Stimulated activated CD8-positive, alpha-beta memory T cell treated with anti-CD3 and anti-CD28 coated beads, Interleukin-7, amount 100 ng/mL, for 24 hours (primary cell): ENCODE data around the gene FAM120A.
A peak's percentile ranks its signal among the peaks of the same experiment; 100 is the strongest.

Experiments
- DNase-seq: peaks from one replicate; pipeline ENCODE4 v3.0.0-alpha.2; 2020; ENCODE audit warnings: low read depth

The FAM120A gene

DNA sequence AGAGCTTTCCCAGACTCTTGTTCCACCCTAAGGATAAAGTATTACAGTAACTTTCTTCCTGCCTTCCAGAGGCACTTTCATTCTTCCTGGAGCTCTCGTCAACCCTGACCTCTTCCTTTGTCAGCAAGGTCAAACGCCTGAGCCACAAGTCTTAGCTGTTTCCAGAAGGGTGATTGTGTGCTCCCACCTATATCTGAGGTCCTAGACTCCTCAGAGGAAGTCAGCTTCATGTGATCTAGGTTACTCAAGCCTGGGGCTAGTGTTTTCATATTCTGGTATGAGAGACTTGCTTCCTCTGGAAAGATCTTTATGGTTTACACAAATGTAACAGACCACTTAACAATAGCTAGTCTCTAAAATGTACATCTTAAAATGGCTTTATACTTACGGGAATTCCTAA lies 5.4 kb upstream of the FAM120A start:
- no peak for DNase-seq

- no peak for DNase-seq
These were observed 3.8 kb upstream of the FAM120A start for GRCh38 chr9:93447655-93448054.

- peak; percentile 4 for DNase-seq
These were observed 594 bp downstream of the FAM120A start for GRCh38 chr9:93451849-93452709.

DNA sequence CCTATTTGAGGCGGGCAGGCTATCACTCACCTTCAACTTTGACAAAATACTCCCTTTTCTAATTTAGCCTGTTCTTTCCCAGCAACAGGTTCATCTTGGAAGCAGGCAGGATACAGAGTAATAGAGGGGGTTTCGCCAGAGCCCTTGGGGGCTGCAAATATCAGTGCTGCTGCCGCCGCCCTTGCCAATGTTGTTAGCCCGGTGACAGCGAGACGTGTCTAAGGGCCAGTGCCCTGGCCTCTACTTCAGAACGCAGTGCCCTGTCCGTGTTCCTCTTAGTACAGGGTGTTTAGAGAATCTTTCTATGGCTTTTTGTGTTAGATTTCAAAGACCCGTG lies 1.2 kb downstream of the FAM120A start:
- DNase-seq = no peak

GRCh38 chr9:93453047-93453914 lies 1.8 kb downstream of the FAM120A start, which contains the start of gene FAM120AOS:
Gene FAM120AOS (minus strand): TSS chr9:93453581. CDS start chr9:93452709, 872 bp downstream.
- peak; percentile 69 for DNase-seq

DNA sequence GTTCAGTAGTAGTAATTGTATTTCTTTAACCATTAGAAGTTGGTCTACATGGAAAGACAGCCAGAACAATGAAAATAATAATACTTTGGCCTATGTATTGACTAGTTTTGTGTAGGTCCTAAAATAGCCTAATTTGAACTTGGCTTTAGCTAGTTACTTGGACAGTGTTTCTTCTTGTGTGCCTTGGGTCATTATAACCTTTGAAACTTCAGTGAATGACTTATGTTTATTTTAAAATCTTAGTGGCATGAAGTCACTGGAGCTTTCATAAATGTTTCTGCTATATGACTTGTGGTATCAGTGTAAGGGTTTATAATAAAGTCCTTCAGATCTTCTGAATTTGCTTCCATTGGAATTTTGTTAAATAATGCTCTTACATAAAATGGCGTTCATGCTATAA lies 4.5 kb downstream of the FAM120A start:
- no peak for DNase-seq

DNA sequence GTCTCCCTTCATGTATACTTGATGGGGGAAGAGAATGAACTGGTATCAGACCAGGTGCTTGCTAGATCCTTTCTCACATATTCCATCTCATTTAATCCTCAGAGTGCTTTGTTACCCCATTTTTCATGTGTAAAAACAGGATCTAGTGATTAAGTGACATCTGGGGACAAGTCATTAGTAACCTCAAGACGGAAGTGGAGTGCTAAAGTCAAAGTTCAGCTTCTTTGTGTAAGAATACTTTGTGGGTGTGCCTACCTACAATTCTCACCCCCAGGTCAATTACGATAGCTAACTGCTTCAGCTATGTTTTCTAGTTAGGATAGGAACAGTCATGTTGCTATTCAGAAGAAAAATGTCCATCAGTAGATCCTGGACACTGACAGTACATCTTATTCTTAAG lies 5.0 kb downstream of the FAM120A start:
- DNase-seq = no peak

DNA sequence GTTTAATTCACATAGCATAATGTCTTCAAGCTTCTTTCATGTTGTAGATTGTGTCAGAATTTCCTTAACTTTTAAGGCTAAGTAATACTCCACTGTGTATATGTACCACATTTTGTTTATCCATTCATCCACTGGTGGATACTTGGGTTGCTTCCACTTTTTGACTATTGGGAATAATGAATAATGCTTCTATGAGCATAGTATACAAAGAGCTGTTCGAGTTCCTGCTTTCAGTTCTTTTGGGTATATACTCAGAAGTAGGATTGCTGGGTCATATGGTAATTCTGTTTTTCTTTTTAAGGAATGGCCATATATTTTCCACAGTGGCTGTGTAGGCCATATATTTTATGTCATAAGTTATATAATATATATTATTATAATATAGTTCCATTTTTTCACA lies 5.5 kb downstream of the FAM120A start:
- DNase-seq = no peak

GRCh38 chr9:93458712-93459111 lies 7.2 kb downstream of the FAM120A start:
- DNase-seq = no peak

- no peak for DNase-seq
These were observed 8.0 kb downstream of the FAM120A start for GRCh38 chr9:93459432-93459847.

DNA sequence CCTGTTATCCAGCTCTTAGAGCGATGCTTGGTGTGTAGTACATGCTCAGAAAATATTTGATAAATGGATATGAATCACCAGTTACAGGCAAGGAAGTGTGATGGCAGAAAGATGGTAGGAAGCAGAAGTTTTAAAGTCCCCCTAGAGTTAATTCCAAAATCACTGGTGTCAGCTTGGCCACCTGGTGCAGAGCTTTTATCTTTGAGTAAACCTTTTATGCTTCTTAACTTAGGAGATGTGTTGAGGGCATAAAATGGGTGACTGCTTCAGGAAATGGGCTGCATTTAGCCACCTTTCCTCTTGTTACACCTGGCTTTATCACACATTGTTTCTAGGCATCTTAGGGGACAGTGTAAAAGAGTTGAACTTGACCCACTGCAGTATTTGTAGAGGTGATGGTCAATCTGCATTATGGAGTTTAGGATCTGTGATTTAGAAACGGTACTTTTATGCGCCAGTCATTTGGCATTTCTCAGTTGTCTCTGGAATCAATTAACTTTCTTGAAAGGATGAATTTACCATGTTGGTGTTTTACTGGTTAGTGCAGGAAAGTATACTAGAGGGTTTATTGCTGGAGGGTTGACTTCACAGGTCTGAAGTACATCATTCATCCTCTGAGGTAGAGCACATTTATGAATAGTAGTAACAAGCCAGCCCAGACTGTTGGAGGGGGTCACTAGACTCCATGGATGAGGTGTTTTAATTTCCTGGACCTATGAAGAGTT lies 9.4 kb downstream of the FAM120A start:
- no peak for DNase-seq

GRCh38 chr9:93461414-93461743 lies 9.9 kb downstream of the FAM120A start:
- DNase-seq = no peak

DNA sequence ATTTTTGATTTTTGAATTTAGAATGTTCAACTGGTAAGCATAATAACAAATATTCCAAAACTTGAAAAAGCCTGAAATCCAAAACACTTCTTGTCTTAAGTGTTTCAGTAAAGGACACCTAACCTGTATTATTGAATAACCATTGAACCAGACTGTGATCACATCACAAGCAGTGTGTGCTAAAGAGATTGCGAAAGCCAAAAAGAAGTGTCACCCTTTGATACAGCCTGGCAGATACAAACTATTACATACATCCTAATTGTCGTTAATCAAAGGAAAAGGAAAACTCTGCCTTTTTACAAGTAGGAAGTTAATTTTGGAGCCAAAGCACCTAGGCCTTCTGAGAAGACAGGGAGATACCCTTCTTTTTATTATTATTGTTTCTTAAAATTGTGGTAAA lies 10.3 kb downstream of the FAM120A start:
- no peak for DNase-seq

- no peak for DNase-seq
These were observed 12.3 kb downstream of the FAM120A start for GRCh38 chr9:93463638-93464248.

DNA sequence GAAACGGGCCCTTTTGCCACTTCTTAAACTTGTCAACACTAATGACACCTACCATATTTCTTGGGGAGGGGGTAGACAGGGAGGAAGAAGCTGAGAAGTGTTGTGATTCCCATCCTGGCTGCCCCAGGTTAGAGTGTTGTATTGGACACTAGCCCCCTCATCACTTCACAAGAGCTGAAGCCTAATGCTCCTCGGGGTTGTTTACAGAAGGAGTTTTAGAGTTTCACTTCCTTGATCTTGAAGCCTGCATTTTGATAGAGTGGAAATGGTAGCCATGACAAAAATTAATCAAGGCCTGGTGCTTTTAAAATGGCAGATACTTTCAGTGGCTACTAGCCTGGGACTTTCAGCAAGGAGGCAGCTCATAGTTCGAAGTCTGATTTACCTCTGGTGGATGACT lies 12.9 kb downstream of the FAM120A start:
- DNase-seq = no peak

DNA sequence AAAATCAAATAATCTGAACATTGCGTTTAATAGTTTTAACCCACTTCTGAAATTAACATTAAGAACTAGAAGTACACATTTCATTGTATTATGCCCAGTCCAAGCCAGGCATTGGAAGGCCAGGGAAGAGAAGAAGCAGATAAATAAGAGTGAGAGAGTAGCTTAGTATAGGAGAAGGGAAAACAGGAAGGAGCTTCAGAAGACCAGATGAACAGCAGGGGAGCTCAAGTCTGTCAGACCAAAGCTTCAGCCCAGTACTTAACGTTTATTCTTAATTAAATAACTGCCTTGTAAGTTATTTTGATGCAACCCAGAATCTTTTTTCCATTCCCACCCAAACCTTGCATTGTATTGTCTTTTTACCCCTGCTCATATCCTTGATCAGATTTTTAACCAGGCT lies 13.4 kb downstream of the FAM120A start:
- DNase-seq = no peak

DNA sequence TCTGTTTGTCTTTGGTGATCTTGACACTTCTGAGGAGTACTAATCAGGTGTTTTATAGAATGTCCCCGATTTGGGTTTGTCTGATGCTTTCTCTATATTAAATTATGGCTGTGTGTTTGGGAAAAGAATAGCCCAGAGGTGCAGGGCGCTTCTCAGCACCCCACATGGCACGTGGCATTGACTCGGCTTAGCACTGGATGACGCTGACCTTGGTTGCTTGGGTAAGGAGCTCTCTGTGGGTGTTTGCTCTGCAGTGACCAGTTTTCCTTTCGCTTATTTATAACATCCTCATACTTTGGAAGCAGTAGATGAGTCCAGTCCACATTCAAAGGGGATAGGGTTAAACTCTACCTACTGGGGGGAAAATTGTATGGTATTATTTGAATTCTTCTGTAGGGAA lies 14.4 kb downstream of the FAM120A start:
- no peak for DNase-seq

GRCh38 chr9:93466416-93467061 lies 15.1 kb downstream of the FAM120A start:
- DNase-seq = no peak

GRCh38 chr9:93467062-93467416 lies 15.6 kb downstream of the FAM120A start:
- DNase-seq = no peak

DNA sequence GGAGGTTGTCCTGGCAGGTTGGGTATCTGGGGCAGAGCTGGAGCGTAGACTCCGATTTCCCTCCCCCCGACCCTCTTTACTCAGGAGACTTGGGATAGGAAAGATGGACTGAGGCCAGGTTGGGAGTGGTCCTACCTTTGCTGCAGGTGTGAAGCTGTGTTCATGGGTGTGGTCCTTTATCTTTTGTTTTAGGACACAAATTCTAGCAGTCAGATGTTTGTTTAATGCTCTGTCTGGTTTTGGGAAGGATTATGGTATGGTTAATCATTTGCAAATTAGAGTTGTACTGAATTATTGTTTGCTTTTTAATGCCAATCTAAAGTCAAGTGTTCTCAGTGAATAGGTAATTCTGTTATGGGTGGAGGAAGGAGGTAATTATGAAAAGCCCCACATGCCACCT lies 16.0 kb downstream of the FAM120A start:
- DNase-seq = no peak

- no peak for DNase-seq
These were observed 17.4 kb downstream of the FAM120A start for GRCh38 chr9:93468763-93469456.
